A549 treated with Mapracorat at 1 μM for 4 hours (cell line): ENCODE data around the gene SYNRG. TPM values are rescaled to one million over a fixed set of nuclear protein-coding genes. Genes with fewer than 3 reads are reported as not detected.

ENCODE experiments used
- total RNA-seq: library from RNA; stranded (reverse); fragments of 200-300 nt; extraction: Qiagen RNA extraction; gene quantifications from 5 replicates; pipeline ENCODE4 v1.2.3, GENCODE V29; 2022

SYNRG gene
- 11.4 to 14.0 TPM (median 13.3 TPM) in 5 replicates for total RNA-seq

GRCh38 chr17:37609170-37610040 lies at the start of gene SYNRG:
SYNRG (minus strand) TSS chr17:37609418; CDS start chr17:37609355, 63 bp downstream.

GRCh38 chr17:37643118-37643766 lies 34.0 kb upstream of the SYNRG start, which contains the start of gene DDX52:
DDX52 (minus strand) TSS chr17:37643446; CDS start chr17:37643420, 26 bp downstream.

GRCh38 chr17:37489197-37490001 lies 119.8 kb downstream of the SYNRG start, which contains the start of gene DUSP14:
DUSP14 (plus strand) TSS chr17:37489891; CDS start chr17:37512273, 22,382 bp downstream.

Other genes starting within 250 kb of the SYNRG start
- not detected in 5 replicates for gene C17orf78, start 233.4 kb downstream of the SYNRG start, total RNA-seq
- 42.4 to 49.9 TPM (median 47.4 TPM) in 5 replicates for gene ACACA, start 202.6 kb downstream of the SYNRG start, total RNA-seq
- gene TADA2A, start 202.5 kb downstream of the SYNRG start, total RNA-seq: 11.4 to 13.5 TPM (median 12.9 TPM) in 5 replicates
- gene DUSP14, start 119.5 kb downstream of the SYNRG start, total RNA-seq: 45.0 to 52.4 TPM (median 49.0 TPM) in 5 replicates
- 24.6 to 29.8 TPM (median 27.3 TPM) in 5 replicates for gene DDX52, start 34.0 kb upstream of the SYNRG start, total RNA-seq
- 17.4 to 21.8 TPM (median 20.7 TPM) in 5 replicates for gene HNF1B, start 135.6 kb upstream of the SYNRG start, total RNA-seq